ENCODE data around the gene ST6GALNAC3.
"Not testable (repeated sequence)": the region's sequence is repeated elsewhere in the genome, so short reads cannot be mapped to it uniquely, and the experiment has no call there.

The ST6GALNAC3 gene

DNA sequence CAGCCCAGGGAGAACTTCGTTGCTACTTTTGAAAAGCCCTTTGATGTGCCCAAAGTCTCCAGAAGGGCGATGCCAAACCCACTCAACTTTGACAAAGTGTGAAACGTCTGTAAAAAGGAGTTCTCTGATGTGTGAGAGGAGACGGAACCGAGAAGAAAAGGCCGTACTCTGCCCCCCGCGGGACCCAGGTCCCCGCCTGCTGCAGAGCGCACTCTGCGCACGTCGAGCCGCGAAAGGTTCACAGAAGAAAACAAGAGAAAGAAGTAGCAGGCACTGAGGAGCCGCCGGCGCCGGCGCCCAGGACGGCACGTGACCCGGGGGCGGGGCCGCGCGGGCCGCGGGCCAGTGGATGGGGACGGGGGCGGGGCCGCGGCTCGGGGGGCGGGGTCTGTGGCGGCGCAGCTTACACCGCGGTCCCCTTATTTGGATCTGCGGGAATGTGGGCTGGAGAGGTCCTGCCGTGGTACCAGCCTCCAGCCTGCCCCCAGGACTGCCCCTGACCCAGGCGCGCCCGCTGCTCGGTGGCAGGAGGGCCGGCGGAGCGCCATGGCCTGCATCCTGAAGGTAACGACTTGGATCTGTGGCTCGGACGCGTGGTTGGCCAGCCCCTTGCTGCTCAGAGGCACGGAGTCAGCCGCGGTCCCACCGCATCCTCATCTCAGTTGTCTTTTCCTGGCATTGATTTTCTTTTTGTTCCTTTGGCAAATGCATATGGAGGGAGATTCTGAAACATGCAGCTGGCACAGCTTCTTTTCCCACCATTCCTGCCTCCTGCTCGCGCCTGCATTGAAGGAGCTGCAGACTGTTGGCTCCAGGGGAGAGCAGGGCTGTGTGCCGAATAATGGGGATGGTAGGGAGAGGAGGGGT lies at the start of gene ST6GALNAC3:
Gene ST6GALNAC3 (plus strand): TSS at position 426 of the 867 bp plus-strand sequence.
- DNase-seq (ENCODE audit: low read depth): peak; percentile 53

DNA sequence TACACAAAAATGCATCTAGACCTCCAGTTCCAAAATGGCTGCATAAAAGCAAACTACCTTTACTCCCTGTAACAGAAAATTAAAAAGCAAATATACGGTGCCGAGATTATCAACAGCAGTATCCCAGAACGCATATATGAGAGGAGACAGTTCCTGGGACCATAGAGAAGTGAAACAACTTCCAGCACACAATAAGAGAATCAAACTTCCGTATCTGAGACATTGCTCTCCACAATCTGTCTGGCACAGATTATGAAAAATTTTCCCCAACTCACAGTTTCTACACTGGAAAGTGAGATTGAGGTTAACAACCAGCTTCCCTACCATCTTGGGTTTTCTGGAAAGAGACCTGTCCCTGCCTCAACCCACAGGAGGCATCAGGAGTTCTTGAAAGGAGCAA lies 47.2 kb upstream of the ST6GALNAC3 start:
- DNase-seq (ENCODE audit: low read depth): no peak

DNA sequence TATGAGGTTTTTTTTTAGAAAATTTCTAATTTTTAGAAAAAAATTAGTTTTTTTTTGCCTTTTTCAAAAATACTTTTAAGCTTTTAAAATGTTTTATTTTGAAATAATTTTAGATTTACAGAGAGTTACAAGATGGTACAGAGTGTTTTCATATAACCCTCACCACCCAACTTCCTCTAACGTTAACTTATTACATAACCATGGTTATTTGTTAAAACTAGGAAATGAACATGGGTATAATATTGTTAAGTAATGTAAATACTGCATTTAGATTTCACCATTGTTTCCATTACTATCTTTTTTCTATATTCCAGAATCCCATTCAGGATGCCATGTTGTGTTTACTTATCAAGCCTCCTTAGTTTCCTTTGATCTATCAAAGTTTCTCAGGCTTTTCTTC lies 45.2 kb upstream of the ST6GALNAC3 start:
- no peak for DNase-seq (ENCODE audit: low read depth)

DNA sequence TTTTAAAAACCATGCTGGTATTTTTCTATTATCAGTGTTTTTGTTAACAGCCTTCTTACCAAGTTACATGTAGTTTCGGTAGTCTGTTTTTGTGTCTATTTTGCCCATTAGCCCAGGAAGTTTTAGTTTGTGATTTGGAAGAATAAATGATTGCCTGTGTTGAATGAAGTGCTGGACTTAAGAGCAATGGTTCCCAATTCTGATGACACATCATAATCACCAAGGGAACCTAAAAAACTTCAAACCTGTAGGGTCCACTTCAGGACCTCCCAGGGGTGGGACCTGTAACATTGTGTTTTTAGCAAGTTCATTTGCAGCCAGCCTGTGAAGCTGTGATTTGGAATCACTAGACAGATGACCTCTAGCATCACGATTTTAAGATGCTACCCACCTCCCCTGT lies 43.0 kb upstream of the ST6GALNAC3 start:
- no peak for DNase-seq (ENCODE audit: low read depth)

- DNase-seq (ENCODE audit: low read depth): no peak
These were observed 40.6 kb upstream of the ST6GALNAC3 start for GRCh38 chr1:76033800-76034475.

- DNase-seq (ENCODE audit: low read depth): no peak
These were observed 39.5 kb upstream of the ST6GALNAC3 start for GRCh38 chr1:76035053-76035452.

GRCh38 chr1:76037324-76037723 lies 37.2 kb upstream of the ST6GALNAC3 start:
- no peak for DNase-seq (ENCODE audit: low read depth)

- DNase-seq (ENCODE audit: low read depth): no peak
These were observed 36.1 kb upstream of the ST6GALNAC3 start for GRCh38 chr1:76038287-76039004.

DNA sequence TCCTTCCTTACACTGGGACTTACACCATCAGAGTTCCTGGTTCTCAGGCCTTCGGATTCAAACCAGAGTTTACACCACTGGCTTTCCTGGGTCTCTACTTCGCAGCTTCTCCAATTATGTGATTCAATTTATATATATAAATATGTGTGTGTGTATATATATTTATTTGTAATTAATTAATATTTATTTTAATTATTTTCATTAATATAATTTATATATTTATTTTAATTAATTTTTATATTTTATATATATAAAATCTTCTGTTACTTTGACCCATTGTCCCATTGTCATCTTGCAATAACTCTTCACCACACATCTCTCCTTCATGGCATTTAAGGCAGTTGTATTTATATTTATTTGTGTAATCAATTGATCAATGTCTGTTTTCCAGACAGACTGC lies 28.4 kb upstream of the ST6GALNAC3 start:
- no peak for DNase-seq (ENCODE audit: low read depth)

- no peak for DNase-seq (ENCODE audit: low read depth)
These were observed 26.3 kb upstream of the ST6GALNAC3 start for GRCh38 chr1:76048219-76048618.

- DNase-seq (ENCODE audit: low read depth): no peak
These were observed 25.6 kb upstream of the ST6GALNAC3 start for GRCh38 chr1:76048926-76049325.

DNA sequence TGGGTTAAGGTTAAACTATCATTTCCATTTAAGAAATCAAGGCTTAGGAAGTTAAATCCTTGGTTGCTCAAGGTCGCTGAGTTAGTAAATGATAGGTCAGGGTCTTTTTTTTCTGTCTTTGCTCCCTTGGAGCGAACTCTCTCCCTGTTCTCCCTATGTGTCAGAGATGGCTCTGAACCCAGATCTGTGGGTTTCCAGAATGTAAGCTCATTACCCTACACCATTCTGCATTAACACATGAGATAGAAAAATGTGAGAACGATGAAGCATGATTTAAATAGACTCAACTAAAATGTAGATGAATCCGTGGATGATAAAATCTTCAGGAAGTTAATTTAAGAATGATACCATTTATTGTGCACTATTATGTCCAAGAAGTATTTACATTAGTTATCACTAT lies 25.0 kb upstream of the ST6GALNAC3 start:
- DNase-seq (ENCODE audit: low read depth): no peak

DNA sequence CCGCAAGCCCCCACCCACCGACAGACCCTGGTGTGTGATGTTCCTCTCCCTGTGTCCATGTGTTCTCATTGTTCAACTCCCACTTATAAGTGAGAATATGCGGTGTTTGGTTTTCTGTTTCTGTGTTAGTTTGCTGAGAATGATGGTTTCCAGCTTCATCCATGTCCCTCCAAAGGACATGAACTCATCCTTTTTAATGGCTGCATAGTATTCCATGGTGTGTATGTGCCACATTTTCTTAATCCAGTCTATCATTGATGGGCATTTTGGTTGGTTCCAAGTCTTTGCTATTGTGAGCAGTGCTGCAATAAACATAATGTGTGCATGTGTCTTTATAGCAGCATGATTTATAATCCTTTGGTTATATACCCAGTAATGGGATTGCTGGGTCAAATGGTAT lies 24.5 kb upstream of the ST6GALNAC3 start:
- not testable (repeated sequence) for DNase-seq (ENCODE audit: low read depth)

DNA sequence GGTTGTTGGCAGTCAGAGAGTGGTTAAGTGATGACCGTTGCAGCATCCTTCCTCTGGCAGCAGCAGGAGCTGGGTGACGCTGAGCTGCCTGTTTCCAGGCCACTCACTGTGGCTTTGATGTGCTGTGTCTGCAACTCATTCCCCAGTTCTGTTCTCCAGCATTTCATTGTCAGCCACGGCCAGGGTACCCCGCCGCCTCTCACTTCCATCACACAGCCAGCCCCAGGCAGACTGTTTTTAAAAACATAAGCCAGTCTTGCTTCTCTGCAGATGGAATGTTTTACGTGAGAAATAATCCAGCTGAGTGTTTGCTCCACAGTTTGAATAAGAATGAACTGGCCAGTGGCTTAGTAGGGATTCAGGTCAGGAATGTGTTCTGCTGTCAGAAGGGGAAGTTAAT lies 21.5 kb upstream of the ST6GALNAC3 start:
- no peak for DNase-seq (ENCODE audit: low read depth)

GRCh38 chr1:76054359-76054758 lies 20.2 kb upstream of the ST6GALNAC3 start:
- no peak for DNase-seq (ENCODE audit: low read depth)

DNA sequence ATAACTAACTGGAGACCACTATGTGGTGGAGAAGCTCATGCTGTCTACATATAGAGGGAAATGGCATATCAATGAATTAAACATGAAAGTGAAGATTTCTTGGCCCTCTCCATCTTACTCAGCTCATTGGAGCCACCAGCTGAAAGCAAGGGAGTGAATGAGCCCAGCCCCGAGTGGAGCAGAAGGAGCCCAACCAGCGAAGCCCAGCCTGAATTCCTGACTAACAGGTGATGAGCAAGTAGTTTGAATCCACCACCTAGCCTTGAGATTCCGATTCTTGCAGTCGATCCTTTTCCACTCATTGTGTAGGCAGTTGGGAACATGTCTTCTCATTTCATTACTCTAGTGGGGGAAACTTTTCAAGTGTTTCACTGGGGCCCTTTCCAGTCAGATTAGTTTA lies 18.6 kb upstream of the ST6GALNAC3 start:
- DNase-seq (ENCODE audit: low read depth): no peak

- no peak for DNase-seq (ENCODE audit: low read depth)
These were observed 15.1 kb upstream of the ST6GALNAC3 start for GRCh38 chr1:76059451-76059850.

DNA sequence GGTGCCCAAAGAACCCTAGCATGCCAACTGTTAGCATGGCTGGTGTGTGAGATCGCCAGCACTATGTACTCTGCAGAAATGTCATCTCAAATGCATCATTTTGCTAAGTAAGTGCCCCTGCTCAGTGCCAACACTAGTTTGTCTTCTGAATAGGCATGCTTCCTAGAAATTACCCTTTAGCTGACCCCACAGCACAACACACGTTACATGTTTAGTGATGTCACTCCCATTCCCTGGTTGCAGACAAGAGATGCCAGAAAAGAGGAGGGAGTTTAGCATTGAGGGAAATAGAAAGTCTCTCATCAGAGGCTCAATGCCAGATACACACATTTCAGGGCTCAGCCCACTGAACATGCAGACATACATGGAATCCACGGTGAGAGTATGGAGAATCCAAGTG lies 9.3 kb upstream of the ST6GALNAC3 start:
- DNase-seq (ENCODE audit: low read depth): no peak

DNA sequence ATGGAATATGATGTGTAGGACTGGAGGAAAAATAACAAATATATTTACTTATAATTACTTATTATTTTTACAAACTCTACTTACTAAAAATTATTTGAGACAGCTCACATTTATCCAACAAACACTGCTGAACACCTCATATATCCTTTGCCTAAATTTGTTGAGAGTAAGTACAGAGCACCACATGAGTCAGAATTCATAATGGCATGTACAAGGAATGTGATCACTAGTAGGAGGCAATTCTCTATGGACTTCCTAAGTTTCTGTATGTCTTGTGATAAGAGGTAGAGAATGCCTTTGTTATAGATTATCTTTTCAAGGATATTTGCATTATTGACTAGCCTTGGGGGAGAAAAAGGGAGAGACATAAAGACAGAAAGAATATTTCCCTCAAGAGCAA lies 8.2 kb upstream of the ST6GALNAC3 start:
- DNase-seq (ENCODE audit: low read depth): no peak

DNA sequence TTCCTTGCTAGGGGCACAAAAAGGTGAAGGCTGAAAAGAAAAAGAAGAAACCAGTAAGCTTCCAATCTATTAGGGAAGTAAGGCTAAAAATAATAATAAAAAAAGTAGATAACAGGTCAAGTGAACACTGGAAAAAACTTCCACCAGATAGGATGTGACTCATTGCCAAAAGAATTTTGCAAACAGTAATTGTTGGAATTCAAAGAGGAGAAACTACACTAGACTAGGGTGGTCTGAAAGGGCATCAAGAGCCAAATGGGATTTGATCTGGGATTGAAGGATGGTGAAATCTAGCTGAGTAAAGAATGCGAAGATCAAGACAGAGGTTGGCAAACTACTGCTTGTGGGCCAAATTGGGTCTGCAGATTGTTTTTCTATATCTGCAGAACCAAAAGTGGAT lies 6.0 kb upstream of the ST6GALNAC3 start:
- no peak for DNase-seq (ENCODE audit: low read depth)

GRCh38 chr1:76068953-76069561 lies 5.5 kb upstream of the ST6GALNAC3 start:
- no peak for DNase-seq (ENCODE audit: low read depth)

GRCh38 chr1:76070538-76070937 lies 4.0 kb upstream of the ST6GALNAC3 start:
- DNase-seq (ENCODE audit: low read depth): no peak

Data from activated gamma-delta T cell treated with anti-CD3 and anti-CD28 coated beads, Interleukin-2, amount 50 U/mL, for 16 hours (primary cell).